ENCODE data around the gene TMTC1.

TMTC1 gene

GRCh38 chr12:29711381-29711780 lies 72.4 kb downstream of the TMTC1 start:
- no peak for DNase-seq (ENCODE audit: low read depth in 2 of 2)

- DNase-seq (ENCODE audit: low read depth in 2 of 2) = no peak
Observed at GRCh38 chr12:29710104-29710503, 73.6 kb downstream of the TMTC1 start.

DNA sequence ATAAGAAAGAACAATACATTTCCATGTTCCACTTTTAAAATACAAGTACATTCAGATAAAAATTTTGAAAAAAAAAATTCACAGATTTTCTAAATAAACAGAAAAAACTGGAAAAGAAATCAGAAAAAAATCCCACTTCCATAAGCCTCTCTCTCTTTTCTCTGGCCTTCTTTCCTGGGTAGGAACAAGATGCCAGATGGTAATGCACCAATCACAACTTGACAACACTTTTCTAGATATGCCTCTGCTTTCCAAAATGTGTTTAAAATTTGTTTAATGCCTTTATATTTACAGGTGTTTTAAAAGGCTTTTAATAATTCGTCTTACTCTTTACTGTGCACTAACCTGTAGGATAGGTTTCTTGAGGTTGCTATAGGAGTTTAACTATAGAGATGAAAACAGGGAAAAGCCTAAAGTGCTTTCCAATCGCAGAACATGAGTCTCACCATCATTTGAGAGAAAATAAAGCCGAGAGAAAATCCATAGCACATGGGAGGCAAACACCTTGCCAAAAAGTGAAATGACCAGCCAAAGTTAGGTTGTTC lies 74.2 kb downstream of the TMTC1 start:
- DNase-seq (ENCODE audit: low read depth in 2 of 2) = no peak

DNA sequence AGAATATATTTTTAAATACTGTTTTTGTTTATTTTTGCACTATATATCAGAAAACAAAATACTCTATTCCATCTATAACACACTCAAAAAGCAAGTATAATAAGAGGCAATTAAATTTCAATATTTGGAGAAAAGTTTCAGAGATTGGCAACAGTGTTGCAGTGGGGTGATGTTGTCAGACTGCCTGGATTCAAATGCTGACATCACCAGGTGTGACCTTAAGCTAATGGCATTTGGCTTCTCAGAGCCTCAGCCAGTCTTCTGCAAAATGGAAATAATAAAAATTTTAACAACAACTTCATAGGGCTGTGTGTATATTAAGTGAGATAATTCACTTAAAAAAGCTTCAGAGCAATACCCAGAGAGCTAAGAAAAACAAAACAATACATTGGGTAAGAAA lies 74.7 kb downstream of the TMTC1 start:
- no peak for DNase-seq (ENCODE audit: low read depth in 2 of 2)

DNA sequence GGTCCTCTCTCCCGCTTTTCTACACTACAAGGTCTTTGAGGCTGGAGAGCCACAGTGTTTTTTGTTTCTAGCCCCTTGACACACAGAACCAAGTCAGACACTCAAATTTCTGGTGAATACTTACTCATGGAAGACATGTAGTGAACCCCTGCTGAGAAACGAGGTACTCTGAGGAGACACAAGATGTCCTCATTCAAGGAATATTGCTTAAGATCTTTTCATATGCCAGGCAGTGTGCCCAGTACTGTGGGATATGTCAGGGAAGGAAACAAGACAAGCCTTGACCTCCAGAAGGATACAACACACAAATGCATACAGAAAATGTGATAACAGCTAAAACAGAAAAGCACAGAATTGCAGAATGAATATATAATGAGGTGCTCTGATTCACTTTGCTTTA lies 75.9 kb downstream of the TMTC1 start:
- no peak for DNase-seq (ENCODE audit: low read depth in 2 of 2)

- DNase-seq (ENCODE audit: low read depth in 2 of 2) = no peak
Observed at GRCh38 chr12:29706311-29706710, 77.4 kb downstream of the TMTC1 start.

GRCh38 chr12:29703528-29703927 lies 80.2 kb downstream of the TMTC1 start:
- no peak for DNase-seq (ENCODE audit: low read depth in 2 of 2)

- DNase-seq (ENCODE audit: low read depth in 2 of 2) = no peak
Observed at GRCh38 chr12:29702972-29703371, 80.8 kb downstream of the TMTC1 start.

GRCh38 chr12:29702222-29702621 lies 81.5 kb downstream of the TMTC1 start:
- DNase-seq (ENCODE audit: low read depth in 2 of 2) = no peak

DNA sequence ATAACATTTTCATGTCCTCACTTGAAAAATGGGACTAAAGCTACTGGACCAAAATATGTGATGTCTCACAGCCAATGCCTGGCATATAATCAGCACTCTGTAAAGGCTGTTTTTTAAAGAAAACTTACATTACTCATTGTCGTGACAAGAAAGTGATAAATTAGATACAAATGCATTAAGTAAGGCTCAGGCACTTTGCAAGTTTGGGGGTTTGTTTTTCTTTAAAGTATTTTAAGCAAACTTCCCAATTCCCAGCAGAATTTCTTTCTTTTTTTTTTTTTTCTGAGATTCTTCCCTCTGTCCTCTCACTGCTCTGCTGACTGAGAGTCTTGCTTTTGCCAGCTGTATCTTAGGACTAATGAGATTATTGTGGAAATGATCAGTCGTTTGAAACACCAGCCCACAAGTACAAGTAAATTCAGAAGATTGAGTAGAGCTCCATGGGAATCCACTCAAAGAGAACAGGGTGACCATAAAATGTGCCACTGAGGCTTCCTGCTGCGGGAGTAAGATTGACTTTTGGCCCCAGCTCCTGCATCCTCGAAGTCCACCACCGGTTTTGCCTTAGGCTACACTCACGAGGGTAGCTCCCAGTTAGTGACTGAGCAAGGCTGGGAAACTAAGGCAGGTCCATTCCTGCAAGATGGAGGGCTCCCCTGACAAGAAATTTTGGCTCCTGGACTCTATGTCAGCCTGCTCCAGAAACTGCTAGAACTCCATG lies 82.8 kb downstream of the TMTC1 start:
- DNase-seq (ENCODE audit: low read depth in 2 of 2) = no peak

DNA sequence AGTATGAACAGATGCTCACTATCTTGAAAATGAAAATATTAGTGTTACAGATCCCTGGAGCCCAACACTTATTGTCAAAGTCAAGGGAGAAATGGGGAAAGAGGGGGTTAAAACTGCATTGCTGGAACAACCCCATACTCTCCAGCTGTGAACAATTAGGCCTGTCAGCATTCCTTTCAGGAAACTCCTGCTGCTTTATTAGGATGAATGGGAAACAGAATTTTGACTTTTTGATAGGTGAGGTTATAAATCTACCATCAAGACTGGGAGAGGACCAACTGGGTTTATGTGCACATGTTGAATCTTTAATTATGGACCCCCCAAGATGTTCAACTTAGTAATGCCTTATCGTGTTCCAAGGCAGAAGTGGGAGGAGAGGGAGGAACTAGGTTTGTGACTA lies 85.0 kb downstream of the TMTC1 start:
- DNase-seq (ENCODE audit: low read depth in 2 of 2) = no peak

DNA sequence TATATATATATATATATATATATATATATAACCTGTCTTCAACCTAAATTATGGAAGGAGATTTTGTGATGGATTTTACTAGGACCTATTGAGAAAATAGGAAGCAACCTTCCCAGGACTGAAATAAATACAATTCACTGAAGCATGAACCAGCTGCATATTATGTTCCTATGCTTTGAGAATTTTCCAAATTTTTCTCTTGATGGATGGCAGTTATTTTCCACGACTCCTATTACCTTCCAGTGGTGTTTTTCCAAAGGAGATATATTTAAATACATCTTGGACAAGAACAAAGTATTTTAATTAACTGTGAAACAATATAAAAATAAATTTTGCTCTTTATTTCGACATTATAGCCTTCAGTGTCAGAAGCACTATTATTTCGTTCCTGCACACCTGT lies 87.9 kb downstream of the TMTC1 start:
- DNase-seq (ENCODE audit: low read depth in 2 of 2) = no peak

GRCh38 chr12:29695026-29695425 lies 88.7 kb downstream of the TMTC1 start:
- DNase-seq (ENCODE audit: low read depth in 2 of 2) = no peak

GRCh38 chr12:29694002-29694401 lies 89.7 kb downstream of the TMTC1 start:
- DNase-seq (ENCODE audit: low read depth in 2 of 2) = no peak

DNA sequence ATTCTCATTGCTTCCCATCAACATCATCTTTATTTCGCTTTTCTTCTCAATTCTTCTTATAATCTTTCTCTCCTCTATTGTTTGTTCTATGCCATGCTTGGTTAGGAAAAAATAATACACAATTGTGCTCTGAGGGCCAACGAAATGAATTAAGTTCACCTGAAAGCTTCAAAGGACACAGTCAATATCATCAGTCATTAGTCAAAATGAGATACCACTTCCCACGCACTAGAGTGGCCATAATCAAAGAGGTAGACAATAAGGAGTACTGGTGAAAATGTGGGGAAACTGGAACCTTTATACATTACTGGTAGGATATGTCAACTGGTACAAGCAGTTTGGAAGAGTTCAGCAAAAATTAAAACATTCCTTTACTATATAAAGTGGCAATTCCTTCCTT lies 91.5 kb downstream of the TMTC1 start:
- DNase-seq (ENCODE audit: low read depth in 2 of 2) = no peak

DNA sequence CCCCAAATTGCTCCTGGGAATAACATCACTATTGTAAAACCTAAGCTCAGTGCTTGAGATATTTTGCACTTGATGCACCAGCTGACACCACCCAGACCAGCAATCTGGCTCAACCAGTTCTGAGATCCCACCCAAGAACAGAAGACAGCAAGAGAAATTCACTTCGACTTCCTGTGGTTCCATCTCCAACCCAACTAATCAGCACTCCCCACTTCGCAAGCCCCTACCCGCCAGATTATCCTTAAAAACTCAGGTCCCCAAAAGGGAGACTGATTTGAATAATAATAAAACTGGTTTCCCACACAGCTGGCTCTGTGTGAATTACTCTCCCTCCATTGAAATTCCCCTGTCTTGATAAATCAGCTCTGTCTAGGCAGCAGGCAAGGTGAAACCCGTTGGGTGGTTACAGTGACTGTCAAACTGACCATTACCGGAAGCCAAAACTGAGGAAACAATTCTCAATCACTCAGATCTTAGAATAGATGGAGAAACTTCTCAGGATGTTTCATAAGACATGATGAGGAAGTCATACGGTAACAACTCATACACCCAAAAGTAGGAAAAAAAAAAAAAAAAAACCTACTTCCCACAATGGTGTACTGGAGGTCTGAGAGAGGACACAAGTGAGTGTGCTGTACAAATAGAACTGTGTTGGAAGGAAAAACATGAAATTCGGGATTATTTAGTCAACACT lies 92.4 kb downstream of the TMTC1 start:
- no peak for DNase-seq (ENCODE audit: low read depth in 2 of 2)

- DNase-seq (ENCODE audit: low read depth in 2 of 2) = no peak
Observed at GRCh38 chr12:29690728-29691127, 93.0 kb downstream of the TMTC1 start.

DNA sequence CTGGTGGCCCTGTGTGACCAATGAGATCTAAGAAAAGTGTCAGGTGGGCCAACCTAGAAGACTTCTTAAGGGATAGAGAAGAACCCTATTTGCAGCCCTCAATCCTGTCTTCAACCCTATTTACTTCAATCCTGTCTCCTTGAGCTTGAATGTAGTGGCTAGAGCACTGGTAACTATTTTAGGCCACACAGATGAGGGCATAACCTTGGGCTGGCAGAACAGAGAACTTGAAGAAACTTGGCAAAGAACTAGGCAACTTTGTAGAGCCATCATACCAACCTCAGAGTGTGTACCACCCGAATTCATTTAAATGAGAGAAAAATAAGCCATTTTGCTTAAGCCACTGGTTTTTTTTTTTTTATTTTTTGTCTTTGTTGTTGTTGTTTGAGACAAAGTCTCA lies 94.8 kb downstream of the TMTC1 start:
- DNase-seq (ENCODE audit: low read depth in 2 of 2) = no peak

GRCh38 chr12:29682088-29682487 lies 101.7 kb downstream of the TMTC1 start:
- no peak for DNase-seq (ENCODE audit: low read depth in 2 of 2)

- no peak for DNase-seq (ENCODE audit: low read depth in 2 of 2)
Observed at GRCh38 chr12:29681370-29681769, 102.4 kb downstream of the TMTC1 start.

DNA sequence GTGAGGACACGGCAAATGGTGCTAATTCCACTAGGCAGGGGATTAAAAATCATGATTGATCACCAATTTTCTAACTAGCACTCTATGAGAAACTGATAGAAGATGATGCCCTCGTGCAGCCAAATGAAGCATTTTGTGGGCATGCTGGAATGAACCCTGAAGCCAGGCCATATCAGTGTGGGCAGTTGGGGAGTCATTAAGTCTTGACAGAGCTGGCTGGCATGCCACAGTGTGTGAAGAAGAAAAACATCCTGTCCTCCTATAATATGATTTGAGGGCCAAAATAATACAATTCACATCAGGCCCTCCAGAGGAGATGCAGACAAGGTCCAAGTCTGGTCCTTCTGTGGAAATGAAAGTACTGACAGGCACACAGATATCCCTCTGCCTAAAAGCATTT lies 107.1 kb downstream of the TMTC1 start:
- no peak for DNase-seq (ENCODE audit: low read depth in 2 of 2)

GRCh38 chr12:29674463-29674862 lies 109.3 kb downstream of the TMTC1 start:
- DNase-seq (ENCODE audit: low read depth in 2 of 2) = no peak

GRCh38 chr12:29673346-29673745 lies 110.4 kb downstream of the TMTC1 start:
- DNase-seq (ENCODE audit: low read depth in 2 of 2) = no peak

Measured in stimulated activated CD8-positive, alpha-beta memory T cell treated with anti-CD3 and anti-CD28 coated beads, Interleukin-15, amount 100 ng/mL, for 4 hours (primary cell).